ENCODE results near the gene FRRS1.

- no peak for TF ChIP-seq CTCF (optimal IDR thresholded peaks at IDR 0.05 in 1 of 3, IDR thresholded peaks at IDR 0.05 in 1 of 3, conservative IDR thresholded peaks at IDR 0.05 in 1 of 3; ENCODE audit: extremely low read depth in 1 of 3, insufficient read depth in 2 of 3, low read length in 3 of 3)
- no peak for TF ChIP-seq EZH2 (IDR thresholded peaks at IDR 0.05; ENCODE audit: low read length)
Measured at GRCh38 chr1:99660496-99660895, 105.9 kb downstream of the FRRS1 start.
